Stimulated activated CD8-positive, alpha-beta memory T cell treated with anti-CD3 and anti-CD28 coated beads, Interleukin-15, amount 100 ng/mL, for 4 hours (primary cell): ENCODE measurements around the gene NHP2.
A peak's percentile ranks its signal among the peaks of the same experiment; 100 is the strongest.

ENCODE experiments used
- DNase-seq, 2 donors: peaks; one replicate each; pipeline ENCODE4 v3.0.0-alpha.2; 2020; ENCODE audit warnings: low read depth in 2 of 2

The NHP2 gene

DNA sequence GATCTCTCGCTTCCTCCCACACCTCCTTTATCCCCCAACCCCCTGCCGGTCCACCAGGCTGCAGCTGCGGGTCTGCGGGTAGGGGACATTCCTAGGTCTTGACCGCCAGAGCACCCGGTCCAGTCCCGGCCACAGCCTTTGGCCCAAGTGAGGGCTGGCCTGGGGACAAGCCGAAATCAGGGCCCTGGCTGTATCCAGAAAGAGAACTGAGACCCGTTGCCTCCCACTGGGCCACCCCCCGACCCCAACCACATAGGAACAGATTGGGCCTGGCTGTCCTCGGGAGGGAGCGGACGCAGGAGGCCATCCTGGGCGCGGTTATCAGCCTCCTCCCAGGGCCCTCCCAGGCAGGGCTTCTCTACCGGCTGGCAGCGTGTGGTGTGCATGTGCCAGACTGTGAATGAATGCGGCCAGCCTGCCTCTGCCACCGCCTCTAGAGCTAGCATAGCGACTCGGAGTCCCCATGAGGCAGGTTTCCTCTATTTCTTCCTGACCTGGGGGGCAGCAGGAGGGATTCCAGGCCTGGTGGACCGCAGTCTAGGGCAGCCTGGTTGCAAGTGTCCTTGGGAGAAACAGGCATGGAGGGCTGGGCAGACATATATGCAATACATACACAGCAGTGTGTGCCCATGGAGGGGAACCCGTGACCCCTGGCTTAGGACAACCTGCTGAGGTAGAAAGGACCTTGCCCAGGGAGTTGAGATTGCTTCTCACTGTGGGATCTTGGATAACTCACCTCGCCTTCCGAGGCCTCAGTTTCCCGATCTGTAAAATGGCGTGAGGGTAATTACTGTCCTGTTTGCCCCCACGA lies 39.2 kb downstream of the NHP2 start:
- peak in 1 of 2 donors; percentile 36 for DNase-seq

DNA sequence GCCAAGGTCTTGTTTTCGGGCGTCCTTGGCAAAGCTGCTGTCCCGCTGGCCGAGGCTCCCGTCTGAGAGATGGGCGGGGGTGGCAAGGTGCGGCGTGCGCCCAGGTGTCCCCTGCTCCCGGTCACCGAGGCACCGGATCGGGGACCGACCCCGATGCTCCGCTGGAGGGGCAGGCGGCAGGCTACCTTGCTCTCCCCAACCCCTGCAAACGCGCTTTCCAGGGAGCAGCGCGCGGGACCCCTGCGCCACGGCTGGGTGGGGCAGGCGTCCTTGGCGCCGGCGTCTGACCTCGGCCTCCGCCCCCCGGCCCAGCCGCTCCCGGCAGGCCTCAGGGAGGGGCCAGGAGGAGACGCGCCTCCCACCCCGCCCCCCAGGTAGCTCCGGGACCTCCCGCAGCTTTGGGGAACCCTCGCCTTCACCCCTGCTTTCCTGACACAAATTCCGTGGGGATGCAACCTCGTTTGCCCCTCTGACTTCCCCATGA lies 39.8 kb downstream of the NHP2 start:
- peak in 1 of 2 donors; percentile 11 for DNase-seq

DNA sequence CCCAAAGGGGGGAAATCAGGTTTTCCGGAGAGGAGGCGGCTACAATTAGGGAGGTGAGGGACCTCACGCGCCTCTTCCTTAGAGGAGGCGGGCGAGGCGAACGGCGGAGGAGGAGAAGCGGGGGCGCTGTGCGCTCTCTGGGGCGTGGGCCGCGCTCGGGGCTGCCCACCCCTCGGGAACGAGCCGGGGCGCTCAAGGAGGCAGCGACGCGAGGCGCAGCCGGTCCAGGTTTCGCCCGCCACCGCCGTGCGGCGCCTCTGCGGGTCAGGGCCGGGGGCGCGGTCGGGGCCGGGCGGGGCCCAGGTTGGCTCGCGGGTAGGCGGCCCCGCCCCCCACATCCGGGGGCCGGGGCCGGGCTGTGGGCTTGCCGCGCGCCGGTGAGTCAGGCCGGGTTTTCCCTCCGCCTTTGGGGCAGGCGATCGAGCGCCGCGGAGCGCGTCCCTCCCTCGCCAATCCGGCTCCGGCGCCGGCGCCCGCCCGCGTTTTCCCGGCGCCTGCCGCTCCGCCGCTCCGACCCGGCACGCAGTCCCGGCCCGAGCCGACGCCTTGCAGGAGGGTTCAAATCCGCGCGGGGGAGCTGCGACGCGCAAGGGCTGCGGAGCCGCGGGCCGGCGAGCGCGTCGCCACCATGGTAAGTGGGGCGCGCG lies 40.4 kb downstream of the NHP2 start, which contains the start of gene N4BP3:
N4BP3 (plus strand) TSS at position 392 of the 647 bp plus-strand sequence. CDS start 6,052 bp downstream, outside the sequence.
- peak; percentile 68 to 78 for DNase-seq

DNA sequence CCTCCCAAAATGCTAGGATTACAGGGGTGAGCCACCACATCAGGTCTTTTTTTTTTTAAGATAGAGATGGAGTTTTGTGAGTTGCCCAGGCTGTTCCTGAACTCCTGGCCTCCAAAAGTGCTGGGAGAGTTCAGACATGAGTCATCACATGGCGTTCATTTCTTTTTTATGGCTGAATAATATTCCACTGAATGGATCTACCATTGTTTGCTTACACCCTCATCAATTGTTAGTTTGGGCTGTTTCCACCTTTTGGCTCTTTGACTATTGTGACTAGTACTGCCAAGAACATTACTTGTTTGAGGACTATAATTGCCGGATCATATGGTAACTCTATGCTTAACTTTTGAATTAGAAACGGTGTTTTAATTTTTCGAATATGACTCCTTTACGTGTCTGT lies 41.1 kb downstream of the NHP2 start:
- DNase-seq, result no peak

DNA sequence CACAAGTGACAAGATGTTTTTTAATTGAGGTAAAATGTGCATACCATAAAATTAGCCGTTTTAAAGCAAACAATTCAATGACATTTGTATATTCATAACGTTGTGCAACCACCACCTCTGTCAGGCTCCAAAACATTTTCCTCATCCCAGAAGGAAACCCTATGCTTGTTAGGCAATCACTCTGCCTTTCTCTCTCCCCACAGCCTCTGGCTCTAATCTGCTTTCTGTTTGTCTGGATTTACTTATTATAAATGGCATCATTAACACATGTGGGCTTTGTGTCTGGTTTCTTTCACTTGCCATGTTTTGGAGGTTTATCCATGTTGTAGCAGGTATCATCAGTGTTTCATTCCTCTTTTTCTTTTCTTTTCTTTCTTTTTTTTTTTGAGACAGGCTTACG lies 41.8 kb downstream of the NHP2 start:
- no peak for DNase-seq

DNA sequence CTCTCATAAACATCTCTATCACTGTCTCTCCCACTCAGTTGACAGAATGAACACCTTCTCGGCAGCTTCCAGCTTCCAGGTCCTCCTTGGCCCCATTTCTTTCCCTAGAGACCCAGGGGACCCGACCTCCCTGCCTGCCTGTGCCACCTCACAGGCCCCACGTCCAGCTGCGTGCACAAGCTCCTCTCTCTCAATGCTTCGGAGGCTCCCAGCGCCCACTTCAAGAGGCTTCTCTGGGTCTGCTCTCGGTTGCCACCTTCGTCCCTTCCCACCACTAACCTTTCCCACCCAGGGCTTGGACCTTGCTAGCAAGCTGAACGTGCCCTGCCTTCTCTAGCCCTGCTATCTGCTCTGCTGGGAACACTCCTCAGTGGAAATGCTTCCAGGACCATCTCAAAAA lies 43.2 kb downstream of the NHP2 start:
- DNase-seq, result no peak

DNA sequence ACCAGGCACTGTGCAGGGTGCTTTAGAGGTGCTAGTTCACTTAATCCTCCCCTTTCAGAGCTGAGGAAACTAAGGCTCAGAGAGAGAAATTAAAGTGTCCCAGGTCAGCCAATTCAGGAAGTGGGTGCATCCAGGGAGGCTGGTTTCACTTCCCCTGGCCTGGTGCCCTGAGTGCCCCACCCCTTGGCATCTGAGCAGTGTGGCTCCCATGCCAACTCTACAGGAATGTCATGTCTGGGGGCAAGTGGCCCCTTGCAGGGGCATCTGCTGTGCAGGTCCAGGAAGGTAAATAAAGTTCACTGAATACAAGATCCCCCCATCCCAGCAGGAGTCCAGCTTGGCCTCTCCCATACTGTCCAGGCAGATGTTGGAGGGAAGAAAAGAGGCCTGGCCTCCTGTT lies 44.7 kb downstream of the NHP2 start:
- DNase-seq, result no peak

DNA sequence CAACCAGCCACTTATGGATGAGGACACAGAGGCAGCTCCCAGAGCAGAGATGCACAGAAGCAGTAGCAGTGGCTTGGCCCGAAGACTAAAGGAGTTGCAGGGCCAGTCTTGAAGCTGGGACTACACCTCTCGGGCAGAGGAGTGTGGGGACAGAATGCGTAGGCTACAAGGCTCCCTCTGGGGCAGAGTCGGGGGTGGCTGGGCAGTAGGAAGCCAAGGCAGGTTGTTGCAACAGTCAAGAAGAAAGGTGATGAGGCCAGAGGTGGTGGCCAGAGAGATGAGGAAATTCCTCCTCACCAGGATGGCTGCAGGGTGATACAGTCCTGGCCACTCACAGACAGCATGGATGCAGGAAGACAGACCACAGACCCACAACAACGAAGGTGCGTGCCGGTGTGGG lies 45.2 kb downstream of the NHP2 start:
- no peak for DNase-seq

DNA sequence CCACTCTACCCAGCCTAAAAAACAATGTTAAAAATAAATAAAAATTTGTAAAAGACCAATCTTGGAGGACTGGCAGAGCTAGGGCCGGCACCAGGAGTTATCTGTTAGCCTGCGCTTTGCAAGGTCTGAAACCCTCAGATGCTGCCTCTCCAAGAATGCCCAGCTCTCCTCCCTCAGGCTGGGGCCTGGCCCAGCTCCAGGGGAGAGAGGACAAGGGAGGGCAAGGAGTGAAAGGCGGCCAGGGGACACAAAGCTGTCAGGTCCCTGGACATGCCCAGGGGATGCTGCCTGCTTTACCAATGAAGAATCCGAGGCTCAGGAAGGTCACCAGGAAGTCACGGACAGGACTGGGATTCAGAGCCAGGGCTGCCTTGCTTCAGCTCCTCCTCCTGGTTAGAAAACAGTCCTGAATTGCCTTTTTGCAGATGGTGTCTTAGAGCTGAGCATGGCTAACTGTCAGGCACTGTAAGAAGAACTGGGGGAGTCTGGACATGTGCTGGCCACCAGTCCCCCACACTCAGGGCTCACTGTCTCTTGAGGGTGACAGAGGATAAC lies 45.9 kb downstream of the NHP2 start:
- no peak for DNase-seq

DNA sequence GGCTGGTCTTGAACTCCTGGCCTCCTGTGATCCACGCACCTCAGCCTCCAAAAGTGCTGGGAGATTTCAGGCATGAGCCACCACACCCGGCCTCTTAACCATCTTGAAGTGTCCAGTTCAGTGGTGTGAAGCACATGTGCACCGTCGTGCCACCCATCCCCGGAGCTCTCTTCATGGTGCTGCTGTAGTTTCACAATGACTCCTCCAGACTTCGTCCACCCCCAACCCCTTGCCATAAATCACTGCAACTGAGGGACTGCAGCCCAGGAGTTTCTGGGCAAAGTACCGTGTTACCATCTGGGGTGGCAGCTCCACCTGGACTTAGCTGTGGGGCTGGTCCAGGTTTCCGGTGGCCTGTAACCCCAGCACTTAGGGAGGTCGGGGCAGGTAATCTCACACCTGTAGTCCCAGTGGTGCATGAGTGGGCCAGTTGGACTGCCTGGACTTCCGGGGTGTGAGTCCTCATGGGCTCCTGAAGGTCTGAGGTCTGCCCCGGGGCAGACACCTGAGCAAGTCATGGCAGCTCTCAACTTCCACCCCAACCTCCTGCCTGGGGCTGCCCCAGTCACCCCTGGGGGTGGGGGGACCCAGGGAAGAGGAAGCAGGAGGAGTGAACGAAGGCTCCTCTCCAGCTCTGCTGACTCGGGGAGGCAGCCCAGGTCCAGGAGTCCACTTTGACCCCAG lies 47.0 kb downstream of the NHP2 start:
- no peak for DNase-seq

DNA sequence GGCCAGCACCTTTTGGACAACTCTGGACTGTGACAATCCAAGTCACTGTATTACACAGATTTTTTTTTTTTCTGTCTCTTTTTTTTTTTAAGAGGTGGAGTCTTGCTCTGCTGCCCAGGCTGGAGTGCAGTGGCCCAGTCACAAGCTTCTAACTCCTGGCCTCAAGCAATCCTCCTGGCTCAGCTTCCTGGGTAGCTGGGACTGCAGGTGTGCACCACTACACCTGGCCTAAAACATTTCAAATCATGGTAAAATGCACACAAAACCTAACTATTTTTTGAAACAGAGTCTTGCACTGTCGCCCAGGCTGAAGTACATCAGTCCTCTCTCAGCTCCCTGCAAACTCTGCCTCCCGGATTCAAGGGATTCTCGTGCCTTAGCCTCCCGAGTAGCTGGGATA lies 47.6 kb downstream of the NHP2 start:
- no peak for DNase-seq

DNA sequence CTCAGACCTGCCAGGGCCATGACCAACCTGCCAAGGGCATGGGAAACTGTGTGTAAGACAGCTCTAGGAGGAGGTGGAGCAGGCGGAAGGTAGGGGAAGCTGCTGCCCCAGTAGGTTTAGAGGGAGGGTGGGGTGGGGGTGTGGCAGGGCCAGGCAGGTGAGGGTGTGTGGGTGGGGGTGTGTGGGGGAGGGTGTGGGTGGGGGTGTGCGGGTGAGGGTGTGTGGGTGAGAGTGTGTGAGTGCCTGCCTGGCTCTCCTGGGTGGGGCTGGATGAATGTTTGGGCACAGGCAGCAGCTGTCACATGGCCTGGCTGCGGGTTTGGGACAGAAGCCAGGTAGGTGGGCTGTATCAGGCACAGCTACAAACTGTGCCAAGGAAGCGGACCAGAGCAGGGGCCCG lies 49.2 kb downstream of the NHP2 start:
- DNase-seq, result no peak

DNA sequence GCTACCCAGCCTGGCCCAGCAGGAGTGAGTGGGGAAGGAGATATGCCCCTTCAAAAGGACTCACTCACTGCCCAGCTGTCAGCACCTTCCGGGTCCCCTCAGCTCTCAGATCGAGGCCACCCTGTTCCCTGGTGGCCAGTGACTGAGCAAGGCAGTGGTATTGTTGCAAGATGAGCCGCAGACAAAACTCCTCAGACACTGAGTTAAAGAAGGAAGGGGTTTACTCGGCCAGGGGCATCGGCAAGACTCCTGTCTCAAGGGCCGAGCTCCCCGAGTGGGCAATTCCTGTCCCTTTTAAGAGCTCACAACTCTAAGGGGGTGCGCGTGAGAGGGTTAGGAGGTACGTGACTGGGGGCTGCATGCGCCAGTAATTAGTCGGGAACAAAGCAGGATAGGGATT lies 50.1 kb downstream of the NHP2 start:
- no peak for DNase-seq
